Measurements from ENCODE around the gene CTIF. TPM values are rescaled to one million over a fixed set of nuclear protein-coding genes. Genes with fewer than 3 reads are reported as not detected.

CTIF gene
- total RNA-seq, 2 experiments from 2014 or later = 3.2 to 3.5 TPM

- Mint-ChIP-seq H3K27me3 (peaks cover 28% of the 10 kb centered on the region), H3K4me1 (ENCODE audit: low read depth) (peaks cover 18% of the 10 kb centered on the region), H3K4me3 (no peak overlapping the region), H3K27ac (no peak overlapping the region), H3K9me3 (no peaks in the 10 kb centered on the region), H3K36me3 (ENCODE audit: low read depth) (no peaks in the 10 kb centered on the region)
- DNase-seq (no peak), ATAC-seq (no peak)
- TF ChIP-seq CTCF (IDR thresholded peaks at IDR 0.05) = no peak
- POLR2A ChIA-PET = interaction anchor here (0.6 kb wide), 1 partner anchor 41 kb away, joined by 3 read pairs; no protein-coding TSS in a partner anchor
- intact Hi-C loops (cut with micrococcal nuclease) = no loop called here
- CTCF ChIA-PET = no interaction called here
Measured at GRCh38 chr18:48545757-48546321, 7.0 kb downstream of the CTIF start.

- Mint-ChIP-seq H3K27ac (no peak overlapping the region), H3K27me3 (peaks cover 26% of the 10 kb centered on the region), H3K36me3 (ENCODE audit: low read depth) (no peaks in the 10 kb centered on the region), H3K4me1 (ENCODE audit: low read depth) (peaks cover 16% of the 10 kb centered on the region), H3K4me3 (no peak overlapping the region), H3K9me3 (no peaks in the 10 kb centered on the region)
- no peak for ATAC-seq
- ChIA-PET POLR2A (no interaction called here), CTCF (no interaction called here)
- DNase-seq = no peak
- intact Hi-C loops (cut with micrococcal nuclease) = no loop called here
- TF ChIP-seq CTCF (IDR thresholded peaks at IDR 0.05) = no peak
Measured at GRCh38 chr18:48546396-48546795, 7.6 kb downstream of the CTIF start.

- DNase-seq (no peak), ATAC-seq (no peak)
- Mint-ChIP-seq H3K36me3 (ENCODE audit: low read depth) (no peaks in the 10 kb centered on the region), H3K9me3 (no peaks in the 10 kb centered on the region), H3K27me3 (peaks cover 20% of the 10 kb centered on the region), H3K4me3 (no peak overlapping the region), H3K4me1 (ENCODE audit: low read depth) (peaks cover 11% of the 10 kb centered on the region), H3K27ac (no peak overlapping the region)
- TF ChIP-seq CTCF (IDR thresholded peaks at IDR 0.05) = no peak
- ChIA-PET POLR2A (no interaction called here), CTCF (no interaction called here)
- intact Hi-C loops (cut with micrococcal nuclease) = no loop called here
Measured at GRCh38 chr18:48547531-48547981, 8.7 kb downstream of the CTIF start.

GRCh38 chr18:48548011-48548771 lies 9.4 kb downstream of the CTIF start:
- no peak for TF ChIP-seq CTCF (IDR thresholded peaks at IDR 0.05)

GRCh38 chr18:48548921-48549320 lies 10.1 kb downstream of the CTIF start:
- ATAC-seq = no peak
- Mint-ChIP-seq H3K27me3 (peaks cover 14% of the 10 kb centered on the region), H3K36me3 (ENCODE audit: low read depth) (no peaks in the 10 kb centered on the region), H3K4me1 (ENCODE audit: low read depth) (no peaks in the 10 kb centered on the region), H3K27ac (no peak overlapping the region), H3K9me3 (no peaks in the 10 kb centered on the region), H3K4me3 (no peak overlapping the region)
- POLR2A ChIA-PET = no interaction called here
- no peak for TF ChIP-seq CTCF (IDR thresholded peaks at IDR 0.05)
- CTCF ChIA-PET = no interaction called here
- intact Hi-C loops (cut with micrococcal nuclease) = no loop called here
- no peak for DNase-seq

More at GRCh38 chr18:48548011-48548771, 9.4 kb downstream of the CTIF start:
- Mint-ChIP-seq H3K4me1 (ENCODE audit: low read depth) (peaks cover 5% of the 10 kb centered on the region), H3K27ac (no peak overlapping the region), H3K9me3 (no peaks in the 10 kb centered on the region), H3K27me3 (peaks cover 17% of the 10 kb centered on the region), H3K4me3 (no peak overlapping the region), H3K36me3 (ENCODE audit: low read depth) (no peaks in the 10 kb centered on the region)
- POLR2A ChIA-PET = no interaction called here
- CTCF ChIA-PET = no interaction called here
- intact Hi-C loops (cut with micrococcal nuclease) = no loop called here
- DNase-seq (no peak), ATAC-seq (no peak)
